Ovary (tissue), 3 donors: ENCODE data around the gene SIRPA.

Experiments used
- CTCF ChIP-seq, 3 donors: fragments of 450-650 bp in 2 of 3; fragments of 200-600 bp in 1 of 3; IDR thresholded peaks; one replicate each; pipeline versions ENCODE4 v1.5.1 to v1.8.0; 2016 to 2022; ENCODE audit warnings: antibody characterized with exemption in 3 of 3, mild to moderate bottlenecking in 1 of 3
- EP300 ChIP-seq: sonication (generic); formaldehyde crosslinking; IDR thresholded peaks from one replicate; pipeline ENCODE4 v1.6.1; 2017; ENCODE audit warnings: antibody characterized with exemption
- POLR2A ChIP-seq: fragments of 450-650 bp; IDR thresholded peaks from one replicate; pipeline ENCODE4 v1.6.1; 2017; ENCODE audit warnings: antibody characterized with exemption, mild to moderate bottlenecking, moderate library complexity
- donor health status: DM: no; HTN: no; CAD: no.

GRCh38 chr20:1892119-1892385 lies 3.2 kb upstream of the SIRPA start:
- TF ChIP-seq CTCF (IDR thresholded peaks at IDR 0.05) (no peak), POLR2A (no peak), EP300 (no peak)
